ENCODE data around the gene SLC25A19. TPM values are rescaled to one million over a fixed set of nuclear protein-coding genes. Genes with fewer than 3 reads are reported as not detected.

Gene SLC25A19
- total and polyA plus RNA-seq, 2 donors (not counting 1 experiment from before 2014, with no cell fraction given) = 36.8 to 46.4 TPM

GRCh38 chr17:75289832-75290337, 652 bp upstream of the SLC25A19 start:
- Mint-ChIP-seq H3K27ac (peak overlapping the region; percentile 100), H3K4me3 (peak overlapping the region; percentile 98), H3K4me1 (peaks cover 42% of the 10 kb centered on the region), H3K27me3 (no peaks in the 10 kb centered on the region), H3K9me3 (ENCODE audit: insufficient read depth) (no peaks in the 10 kb centered on the region)
- CTCF ChIA-PET = interaction anchor here (0.8 to 5.2 kb wide), 45 partner anchors 8 to 332 kb away, joined by 3 to 79 read pairs (median 5); partner anchors contain the start of genes GGA3, GRB2, MIF4GD and MRPS7
- peaks cover 38% of the 10 kb centered on the region for H3K79me2 ChIP-seq (ENCODE audit: control insufficient read depth, insufficient read depth, low read length)
- no peaks in the 10 kb centered on the region for H3K9me3 ChIP-seq (ENCODE audit: control extremely low read depth in 1 of 3, control insufficient read depth in 2 of 3, insufficient read depth in 1 of 3, low read length in 2 of 3)
- H3K9ac ChIP-seq (ENCODE audit: low read length) = peak overlapping the region; percentile 93
- H3K27ac ChIP-seq (ENCODE audit: low read length in 2 of 2) = peak overlapping the region; percentile 90 to 98
- H3K4me3 ChIP-seq (ENCODE audit: control extremely low read depth in 1 of 5, extremely low read depth in 1 of 5, insufficient read depth in 1 of 5, low read depth in 2 of 5, low read length in 4 of 5) = peak overlapping the region; percentile 77 to 88 (median 85)
- ATAC-seq (ENCODE audit: low read depth) (peak; percentile 26), DNase-seq (peak; percentile 88)
- no peaks in the 10 kb centered on the region for H4K20me1 ChIP-seq (ENCODE audit: control insufficient read depth, insufficient read depth, low read length, poor library complexity, severe bottlenecking)
- H2AFZ ChIP-seq (ENCODE audit: insufficient read depth, low read depth, low read length, poor library complexity, severe bottlenecking) = peak overlapping the region; percentile 95
- intact Hi-C loops (cut with micrococcal nuclease) = loop anchor here (1.0 to 10.0 kb wide), 12 partner anchors 7 to 375 kb away; partner anchors contain the start of genes GGA3, GRB2, LLGL2 and MIF4GD
- WGBS (ENCODE audit: insufficient coverage) = 17% methylated on average over 7 of the region's 26 CpGs
- TF ChIP-seq CTCF (IDR thresholded peaks at IDR 0.05) (peak; percentile 78), EZH2 (IDR thresholded peaks at IDR 0.05; ENCODE audit: borderline replicate concordance, insufficient read depth, low read depth, low read length, poor library complexity, severe bottlenecking) (no peak)
- H3K27me3 ChIP-seq (replicated peaks in 1 of 4; ENCODE audit: control extremely low read depth in 1 of 4, control insufficient read depth in 3 of 4, insufficient read depth in 4 of 4, low read length in 3 of 4) = no peaks in the 10 kb centered on the region
- H3K4me1 ChIP-seq (ENCODE audit: control insufficient read depth in 2 of 2, insufficient read depth in 2 of 2, low read length in 2 of 2) = peaks cover 29 to 50% of the 10 kb centered on the region in 2 donors
- peaks cover 1 to 21% of the 10 kb centered on the region in 2 experiments for H3K36me3 ChIP-seq (replicated peaks in 1 of 2; ENCODE audit: control extremely low read depth in 1 of 2, control insufficient read depth in 1 of 2, extremely low read depth in 1 of 2, insufficient read depth in 2 of 2, low read length in 1 of 2)
- POLR2A ChIA-PET = interaction anchor here (0.6 to 2.8 kb wide), 23 partner anchors 8 to 226 kb away, joined by 3 to 25 read pairs (median 6); partner anchors contain the start of genes GGA3, GRB2, MIF4GD and MRPS7
- peak overlapping the region; percentile 100 for H3K4me2 ChIP-seq (replicated peaks; ENCODE audit: low read depth, low read length, poor library complexity, severe bottlenecking)

GRCh38 chr17:75288770-75289114, 491 bp downstream of the SLC25A19 start:
- Mint-ChIP-seq H3K4me3 (peak overlapping the region; percentile 98), H3K27ac (peak overlapping the region; percentile 100), H3K9me3 (ENCODE audit: insufficient read depth) (no peaks in the 10 kb centered on the region), H3K4me1 (peaks cover 35% of the 10 kb centered on the region), H3K27me3 (no peaks in the 10 kb centered on the region)
- Histone ChIP-seq H3K9me3 (ENCODE audit: control extremely low read depth in 1 of 3, control insufficient read depth in 2 of 3, insufficient read depth in 1 of 3, low read length in 2 of 3) (no peaks in the 10 kb centered on the region), H4K20me1 (ENCODE audit: control insufficient read depth, insufficient read depth, low read length, poor library complexity, severe bottlenecking) (no peaks in the 10 kb centered on the region), H3K27ac (ENCODE audit: low read length in 2 of 2) (peak overlapping the region; percentile 90 to 98), H2AFZ (ENCODE audit: insufficient read depth, low read depth, low read length, poor library complexity, severe bottlenecking) (peak overlapping the region; percentile 95), H3K4me3 (ENCODE audit: control extremely low read depth in 1 of 5, extremely low read depth in 1 of 5, insufficient read depth in 1 of 5, low read depth in 2 of 5, low read length in 4 of 5) (peak overlapping the region; percentile 66 to 88 (median 85)), H3K4me1 (ENCODE audit: control insufficient read depth in 2 of 2, insufficient read depth in 2 of 2, low read length in 2 of 2) (peaks cover 18 to 38% of the 10 kb centered on the region in 2 donors), H3K9ac (ENCODE audit: low read length) (peak overlapping the region; percentile 93), H3K79me2 (ENCODE audit: control insufficient read depth, insufficient read depth, low read length) (peaks cover 38% of the 10 kb centered on the region), H3K36me3 (replicated peaks in 1 of 2; ENCODE audit: control extremely low read depth in 1 of 2, control insufficient read depth in 1 of 2, extremely low read depth in 1 of 2, insufficient read depth in 2 of 2, low read length in 1 of 2) (peaks cover 1 to 21% of the 10 kb centered on the region in 2 experiments), H3K27me3 (replicated peaks in 1 of 4; ENCODE audit: control extremely low read depth in 1 of 4, control insufficient read depth in 3 of 4, insufficient read depth in 4 of 4, low read length in 3 of 4) (no peaks in the 10 kb centered on the region), H3K4me2 (replicated peaks; ENCODE audit: low read depth, low read length, poor library complexity, severe bottlenecking) (peak overlapping the region; percentile 100)
- peak; percentile 3 for ATAC-seq (ENCODE audit: low read depth)
- CTCF ChIA-PET = interaction anchor here (0.6 to 5.2 kb wide), 42 partner anchors 9 to 327 kb away, joined by 3 to 79 read pairs (median 5); partner anchors contain the start of genes GGA3, GRB2, MIF4GD and MRPS7
- no peak for DNase-seq
- no peak for TF ChIP-seq CTCF (IDR thresholded peaks at IDR 0.05)
- no peak for TF ChIP-seq EZH2 (IDR thresholded peaks at IDR 0.05; ENCODE audit: borderline replicate concordance, insufficient read depth, low read depth, low read length, poor library complexity, severe bottlenecking)
- intact Hi-C loops (cut with micrococcal nuclease) = loop anchor here (1.0 to 2.0 kb wide), 8 partner anchors 9 to 300 kb away; partner anchors contain the start of genes GGA3, GRB2, LLGL2 and MIF4GD
- WGBS (ENCODE audit: insufficient coverage) = 0% methylated on average over 13 of the region's 14 CpGs
- POLR2A ChIA-PET = interaction anchor here (0.6 to 2.8 kb wide), 29 partner anchors 9 to 566 kb away, joined by 3 to 25 read pairs (median 5); partner anchors contain the start of genes FDXR, GGA3, GRB2 and MIF4GD

Measured in B cell (primary cell).